Activated CD8-positive, alpha-beta memory T cell treated with anti-CD3 and anti-CD28 coated beads for 4 hours (primary cell): Measurements from ENCODE around the gene VEGFC.

Experiments used
- DNase-seq, 2 donors: peaks; one replicate each; pipeline ENCODE4 v3.0.0-alpha.2; 2020; ENCODE audit warnings: low read depth in 2 of 2

The VEGFC gene, protein sequence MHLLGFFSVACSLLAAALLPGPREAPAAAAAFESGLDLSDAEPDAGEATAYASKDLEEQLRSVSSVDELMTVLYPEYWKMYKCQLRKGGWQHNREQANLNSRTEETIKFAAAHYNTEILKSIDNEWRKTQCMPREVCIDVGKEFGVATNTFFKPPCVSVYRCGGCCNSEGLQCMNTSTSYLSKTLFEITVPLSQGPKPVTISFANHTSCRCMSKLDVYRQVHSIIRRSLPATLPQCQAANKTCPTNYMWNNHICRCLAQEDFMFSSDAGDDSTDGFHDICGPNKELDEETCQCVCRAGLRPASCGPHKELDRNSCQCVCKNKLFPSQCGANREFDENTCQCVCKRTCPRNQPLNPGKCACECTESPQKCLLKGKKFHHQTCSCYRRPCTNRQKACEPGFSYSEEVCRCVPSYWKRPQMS

GRCh38 chr4:176792326-176793059 lies at the start of gene VEGFC:
VEGFC (minus strand) TSS chr4:176792922; CDS start chr4:176792311, 611 bp downstream.
- no peak for DNase-seq

- no peak for DNase-seq
These were observed 49.0 kb upstream of the VEGFC start for GRCh38 chr4:176841711-176842112.

DNA sequence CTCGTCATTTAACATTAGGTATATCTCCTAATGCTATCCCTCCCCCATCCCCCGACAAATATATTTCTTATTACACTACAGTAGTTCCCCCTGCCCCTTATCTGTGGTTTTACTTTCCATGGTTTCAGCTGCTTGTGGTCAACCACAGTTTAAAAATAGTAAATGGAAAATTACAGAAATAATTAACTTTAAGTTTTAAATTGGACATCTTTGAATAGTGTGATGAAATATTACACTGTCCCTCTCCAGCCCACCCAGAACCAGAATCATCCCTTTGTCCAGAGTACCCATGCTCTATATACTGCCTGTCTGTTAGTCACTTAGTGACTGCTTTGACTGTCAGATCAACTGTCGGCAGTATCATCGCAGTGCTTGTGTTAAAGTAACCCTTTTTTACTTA lies 47.4 kb upstream of the VEGFC start:
- no peak for DNase-seq

GRCh38 chr4:176839656-176840055 lies 46.9 kb upstream of the VEGFC start:
- no peak for DNase-seq

- DNase-seq = no peak
These were observed 46.1 kb upstream of the VEGFC start for GRCh38 chr4:176838601-176839433.

- no peak for DNase-seq
These were observed 44.6 kb upstream of the VEGFC start for GRCh38 chr4:176837169-176837895.

DNA sequence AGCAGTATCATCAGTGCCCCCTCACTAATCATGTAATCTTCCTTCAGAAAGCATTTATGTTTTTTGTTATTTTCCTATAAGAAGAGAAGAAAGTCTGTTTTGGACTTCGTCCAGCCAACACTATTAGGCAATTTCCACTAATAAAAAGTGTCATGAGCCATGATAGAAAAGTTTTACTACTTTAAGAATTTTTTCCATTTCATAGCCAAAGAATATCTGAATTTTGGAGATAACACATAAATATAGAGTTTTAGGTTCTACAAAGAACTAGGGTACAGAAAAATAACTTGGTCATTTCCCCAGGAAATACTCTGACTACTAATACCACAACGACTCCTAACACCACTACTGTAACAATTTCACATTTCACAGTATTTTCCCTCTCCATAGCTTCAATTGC lies 41.8 kb upstream of the VEGFC start:
- no peak for DNase-seq

DNA sequence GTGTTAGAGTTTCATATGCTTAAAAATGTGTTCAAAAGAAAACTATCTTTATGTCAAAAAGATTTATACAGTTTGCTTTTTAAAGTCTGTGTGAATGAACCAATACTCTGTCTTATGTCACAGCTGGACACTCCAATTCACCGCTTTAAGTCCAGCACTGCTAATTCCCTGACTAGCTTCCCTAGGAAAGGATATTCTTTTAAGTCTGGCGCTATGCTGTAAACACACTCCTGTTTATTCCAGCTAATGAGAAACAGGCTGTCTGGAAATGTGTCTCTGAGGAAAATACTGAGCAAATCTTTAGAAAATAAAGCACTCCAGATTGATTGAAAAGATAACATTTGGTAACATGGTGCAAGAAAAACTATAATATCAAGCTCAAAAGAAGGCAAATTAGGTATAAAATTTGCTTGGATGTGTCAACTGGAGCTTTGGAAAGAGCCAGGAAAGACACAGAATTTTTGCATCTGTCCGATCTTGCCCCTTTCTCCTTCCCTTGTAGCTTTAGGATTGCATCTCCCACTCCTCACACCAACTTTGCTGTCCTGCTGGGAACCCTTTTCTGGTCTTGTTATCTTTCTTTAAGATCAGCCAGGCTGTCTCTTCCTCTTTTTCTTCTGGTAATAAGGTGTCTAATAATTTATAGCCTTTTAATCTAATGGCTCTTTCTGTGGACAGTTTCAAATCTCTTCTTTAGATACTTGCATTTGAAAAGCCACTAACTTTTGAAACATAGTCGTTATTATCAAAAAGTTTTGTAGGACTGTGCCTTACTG lies 40.9 kb upstream of the VEGFC start:
- DNase-seq = no peak

- no peak for DNase-seq
These were observed 38.2 kb upstream of the VEGFC start for GRCh38 chr4:176830971-176831370.

DNA sequence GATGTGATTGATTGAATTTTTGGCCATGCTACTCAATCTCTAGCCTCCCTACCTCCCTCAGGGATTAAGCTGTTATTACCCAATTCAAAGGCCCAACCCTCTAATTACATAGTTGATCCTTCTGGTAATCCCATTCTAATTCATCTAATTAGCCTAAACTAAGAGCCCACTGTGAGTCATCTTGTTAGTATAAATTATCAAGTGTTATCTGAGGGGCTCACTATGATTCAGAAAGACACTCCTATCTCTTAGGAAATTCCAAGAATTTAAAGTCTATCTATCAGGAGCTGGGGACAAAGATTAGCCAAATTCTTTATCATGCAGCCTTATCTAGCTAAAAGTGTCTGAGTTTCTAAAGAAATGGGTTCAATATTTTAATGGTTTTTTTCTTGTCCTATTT lies 32.9 kb upstream of the VEGFC start:
- DNase-seq = no peak

GRCh38 chr4:176824645-176825366 lies 32.1 kb upstream of the VEGFC start:
- DNase-seq = no peak

GRCh38 chr4:176818531-176818930 lies 25.8 kb upstream of the VEGFC start:
- no peak for DNase-seq

GRCh38 chr4:176817204-176817603 lies 24.5 kb upstream of the VEGFC start:
- DNase-seq = no peak

- no peak for DNase-seq
These were observed 22.0 kb upstream of the VEGFC start for GRCh38 chr4:176814770-176815169.

DNA sequence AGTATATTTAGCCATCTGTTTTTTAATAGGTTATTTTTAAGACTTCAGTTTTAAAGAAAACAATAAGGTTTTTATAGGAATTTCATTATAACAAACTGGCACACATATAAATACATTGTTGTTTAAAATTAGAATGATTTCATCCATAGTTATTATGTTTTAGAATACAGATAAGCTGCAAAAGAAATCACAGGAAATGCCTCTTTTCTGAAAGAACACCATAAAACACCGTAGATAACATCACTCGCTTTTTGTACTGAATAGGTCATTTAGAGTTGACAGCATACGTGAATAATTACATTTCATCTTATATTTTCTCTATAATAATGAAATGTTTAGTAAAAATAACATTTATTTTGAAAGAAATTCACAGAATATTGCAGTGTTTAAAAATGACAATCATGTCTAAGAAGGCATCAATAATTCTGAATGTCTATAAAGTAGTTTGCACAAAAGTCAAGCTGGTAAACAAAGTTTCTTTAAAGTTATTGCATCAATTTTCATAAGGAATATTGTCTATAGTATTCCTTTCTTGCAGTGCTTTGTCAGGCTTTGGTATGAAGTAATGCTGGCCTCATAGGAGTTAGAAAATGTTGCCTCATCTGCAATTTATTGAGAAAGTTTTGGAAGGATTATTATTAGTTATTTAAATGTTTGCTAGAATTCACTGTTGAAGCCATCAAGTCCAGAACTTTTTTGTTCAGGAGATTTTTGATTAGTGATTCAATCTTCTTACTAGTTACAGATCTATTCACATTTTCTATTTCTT lies 17.9 kb upstream of the VEGFC start:
- DNase-seq = no peak

GRCh38 chr4:176806778-176807375 lies 14.2 kb upstream of the VEGFC start:
- no peak for DNase-seq

DNA sequence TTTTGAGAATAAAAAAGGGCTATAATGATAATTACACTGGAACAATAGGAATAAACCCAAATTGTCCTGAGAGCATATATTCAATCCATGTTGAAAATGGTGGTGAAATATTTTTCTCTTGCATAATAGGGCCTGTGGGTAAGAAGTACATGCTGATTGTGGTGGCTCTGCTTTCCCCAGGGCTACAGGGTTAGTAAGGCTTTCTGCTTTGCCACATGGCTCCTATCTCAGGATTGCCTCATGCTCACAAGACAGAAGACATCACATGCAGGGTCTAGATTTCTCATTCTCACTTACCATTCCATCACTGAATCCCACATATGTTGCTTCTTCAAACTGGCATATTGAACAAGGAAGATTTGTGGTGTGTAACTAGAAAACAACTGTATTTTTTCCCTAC lies 12.4 kb upstream of the VEGFC start:
- no peak for DNase-seq

DNA sequence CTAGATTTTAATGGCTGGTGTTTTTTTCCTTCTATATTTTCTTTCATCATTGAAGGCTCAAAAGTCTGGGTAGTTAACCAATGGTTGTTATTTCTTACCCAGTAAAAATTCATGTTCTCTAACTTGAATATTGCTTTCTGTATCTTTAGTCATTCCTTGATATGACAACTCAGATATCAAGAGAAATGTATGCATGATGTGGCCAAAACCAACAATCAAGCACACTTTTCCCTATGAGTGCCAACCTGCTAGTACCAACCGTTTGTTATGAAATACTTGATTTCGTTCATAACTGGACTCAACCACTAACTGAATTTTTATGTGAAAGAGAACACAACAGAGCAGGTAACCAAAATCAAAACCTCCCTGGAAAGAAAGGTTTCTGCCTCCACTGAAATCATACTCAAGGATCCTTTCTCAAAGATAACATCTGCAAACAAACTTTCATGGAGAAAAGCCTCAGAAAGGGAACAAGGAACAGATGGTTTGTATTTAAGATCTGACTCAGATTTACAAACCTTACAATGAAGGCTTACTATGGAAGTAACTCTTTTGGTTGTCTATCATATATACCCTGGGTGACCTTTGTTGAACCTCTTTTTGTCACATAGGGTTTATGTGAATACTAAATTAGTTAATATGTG lies 8.3 kb upstream of the VEGFC start:
- DNase-seq = no peak
